Measurements from ENCODE around the gene ZNF730. TPM values are rescaled to one million over a fixed set of nuclear protein-coding genes. Genes with fewer than 3 reads are reported as not detected.
"Not testable (repeated sequence)": the region's sequence is repeated elsewhere in the genome, so short reads cannot be mapped to it uniquely, and the experiment has no call there.

The ZNF730 gene
- total RNA-seq, 1 experiment from 2014 or later = 1.2 TPM

- Histone ChIP-seq H3F3A (ENCODE audit: low read length, unreplicated experiment) (no peaks in the 10 kb centered on the region), H3K36me3 (ENCODE audit: low read depth, low read length) (peaks cover 12% of the 10 kb centered on the region), H3K4me3 (ENCODE audit: low read length) (peak overlapping the region; percentile 75; the same call in 1 of the 2 replicates), H3K9ac (ENCODE audit: low read length) (no peak overlapping the region), H2AFZ (ENCODE audit: low read length) (no peak overlapping the region), H3K4me2 (ENCODE audit: low read length) (peak overlapping the region; percentile 79; the same call in 1 of the 2 replicates), H3K4me1 (ENCODE audit: insufficient read depth, low read length) (no peaks in the 10 kb centered on the region), H3K79me2 (ENCODE audit: low read length) (peaks cover 6% of the 10 kb centered on the region; the same call in 1 of the 2 replicates), H3K9me2 (replicated peaks; ENCODE audit: low read length) (no peaks in the 10 kb centered on the region), H4K20me1 (ENCODE audit: low read length) (no peaks in the 10 kb centered on the region), H3K27ac (ENCODE audit: low read length) (no peak overlapping the region), H3K27me3 (ENCODE audit: low read length) (no peaks in the 10 kb centered on the region), H3K9me3 (ENCODE audit: low read length) (peaks cover 9% of the 10 kb centered on the region)
- no peak for TF ChIP-seq EZH2phosphoT487 (IDR thresholded peaks at IDR 0.05; ENCODE audit: borderline replicate concordance, low read length)
- no peak for TF ChIP-seq EZH2 (IDR thresholded peaks at IDR 0.05; ENCODE audit: low read length, unreplicated experiment)
- TF ChIP-seq, protein P1, sequence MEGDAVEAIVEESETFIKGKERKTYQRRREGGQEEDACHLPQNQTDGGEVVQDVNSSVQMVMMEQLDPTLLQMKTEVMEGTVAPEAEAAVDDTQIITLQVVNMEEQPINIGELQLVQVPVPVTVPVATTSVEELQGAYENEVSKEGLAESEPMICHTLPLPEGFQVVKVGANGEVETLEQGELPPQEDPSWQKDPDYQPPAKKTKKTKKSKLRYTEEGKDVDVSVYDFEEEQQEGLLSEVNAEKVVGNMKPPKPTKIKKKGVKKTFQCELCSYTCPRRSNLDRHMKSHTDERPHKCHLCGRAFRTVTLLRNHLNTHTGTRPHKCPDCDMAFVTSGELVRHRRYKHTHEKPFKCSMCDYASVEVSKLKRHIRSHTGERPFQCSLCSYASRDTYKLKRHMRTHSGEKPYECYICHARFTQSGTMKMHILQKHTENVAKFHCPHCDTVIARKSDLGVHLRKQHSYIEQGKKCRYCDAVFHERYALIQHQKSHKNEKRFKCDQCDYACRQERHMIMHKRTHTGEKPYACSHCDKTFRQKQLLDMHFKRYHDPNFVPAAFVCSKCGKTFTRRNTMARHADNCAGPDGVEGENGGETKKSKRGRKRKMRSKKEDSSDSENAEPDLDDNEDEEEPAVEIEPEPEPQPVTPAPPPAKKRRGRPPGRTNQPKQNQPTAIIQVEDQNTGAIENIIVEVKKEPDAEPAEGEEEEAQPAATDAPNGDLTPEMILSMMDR (conservative IDR thresholded peaks at IDR 0.05; ENCODE audit: low read depth, low read length) = no peak
- DNase-seq (no peak), ATAC-seq (no peak)
- ChIA-PET CTCF (no interaction called here), POLR2A (ENCODE audit: unreplicated experiment) (no interaction called here)
- intact Hi-C loops (cut with micrococcal nuclease) = no loop called here
- no TSS peak for BruUV-seq (replicated peaks)
Measured at GRCh38 chr19:23118400-23118799, 1.6 kb downstream of the ZNF730 start.

DNA sequence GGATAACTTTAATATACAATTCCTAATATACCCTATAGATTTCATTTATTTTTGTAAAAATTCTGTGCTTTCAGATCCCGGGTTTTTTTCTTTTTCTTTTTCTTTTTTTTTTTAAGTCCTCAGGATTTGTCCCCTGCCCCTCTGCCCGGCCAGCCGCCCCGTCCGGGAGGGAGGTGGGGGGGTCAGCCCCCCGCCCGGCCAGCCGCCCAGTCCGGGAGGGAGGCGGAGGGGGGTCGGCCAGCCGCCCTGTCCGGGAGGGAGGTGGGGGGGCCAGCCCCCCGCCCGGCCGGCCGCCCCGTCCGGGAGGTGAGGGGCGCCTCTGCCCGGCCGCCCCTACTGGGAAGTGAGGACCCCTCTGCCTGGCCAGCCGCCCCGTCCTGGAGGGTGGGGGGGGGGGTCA is 17.4 kb downstream of the ZNF730 start:
- intact Hi-C loops (cut with micrococcal nuclease); H3K9me3 ChIP-seq (ENCODE audit: low read length); H3K4me3 ChIP-seq (ENCODE audit: low read length); H3K27me3 ChIP-seq (ENCODE audit: low read length); H3K27ac ChIP-seq (ENCODE audit: low read length); ATAC-seq; H3K4me1 ChIP-seq (ENCODE audit: insufficient read depth, low read length); H2AFZ ChIP-seq (ENCODE audit: low read length); BruUV-seq (replicated peaks); H4K20me1 ChIP-seq (ENCODE audit: low read length); H3F3A ChIP-seq (ENCODE audit: low read length, unreplicated experiment); H3K9me2 ChIP-seq (replicated peaks; ENCODE audit: low read length); DNase-seq; H3K4me2 ChIP-seq (ENCODE audit: low read length); POLR2A ChIA-PET (ENCODE audit: unreplicated experiment); H3K9ac ChIP-seq (ENCODE audit: low read length); CTCF ChIA-PET; H3K79me2 ChIP-seq (ENCODE audit: low read length): not testable (repeated sequence)
- peaks cover 17% of the 10 kb centered on the region for H3K36me3 ChIP-seq (ENCODE audit: low read depth, low read length)

DNA sequence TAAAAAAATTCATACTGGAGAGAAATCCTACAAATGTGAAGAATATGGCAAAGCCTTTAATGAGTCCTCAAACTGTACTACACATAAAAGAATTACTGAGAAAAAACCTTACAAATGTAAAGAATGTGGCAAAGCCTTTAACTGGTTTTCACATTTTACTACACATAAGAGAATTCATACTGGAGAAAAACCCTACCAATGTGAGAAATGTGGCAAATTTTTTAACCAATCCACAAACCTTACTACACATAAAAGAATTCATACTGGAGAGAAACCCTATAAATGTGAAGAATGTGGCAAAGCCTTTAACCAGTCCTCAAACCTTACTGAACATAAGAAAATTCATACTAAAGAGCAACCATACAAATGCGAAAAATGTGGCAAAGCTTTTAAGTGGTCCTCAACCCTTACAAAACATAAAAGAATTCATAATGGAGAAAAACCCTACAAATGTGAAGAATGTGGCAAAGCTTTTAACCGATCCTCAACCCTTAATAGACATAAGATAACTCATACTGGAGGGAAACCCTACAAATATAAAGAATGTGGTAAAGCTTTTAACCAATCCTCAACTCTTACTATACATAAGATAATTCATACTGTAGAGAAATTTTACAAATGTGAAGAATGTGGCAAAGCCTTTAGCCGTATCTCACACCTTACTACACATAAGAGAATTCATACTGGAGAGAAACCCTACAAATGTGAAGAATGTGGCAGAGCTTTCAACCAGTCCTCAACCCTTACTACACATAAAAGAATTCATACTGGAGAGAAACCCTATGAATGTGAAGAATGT is 29.0 kb downstream of the ZNF730 start:
- H3K27me3 ChIP-seq (ENCODE audit: low read length) = no peaks in the 10 kb centered on the region
- H3K9me3 ChIP-seq (ENCODE audit: low read length) = peaks cover 56% of the 10 kb centered on the region
- no peaks in the 10 kb centered on the region for H3F3A ChIP-seq (ENCODE audit: low read length, unreplicated experiment)
- no peak overlapping the region for H3K27ac ChIP-seq (ENCODE audit: low read length)
- ATAC-seq (no peak), DNase-seq (no peak)
- no peaks in the 10 kb centered on the region for H3K9me2 ChIP-seq (replicated peaks; ENCODE audit: low read length)
- no peaks in the 10 kb centered on the region for H3K4me1 ChIP-seq (ENCODE audit: insufficient read depth, low read length)
- H3K9ac ChIP-seq (ENCODE audit: low read length) = no peak overlapping the region
- H2AFZ ChIP-seq (ENCODE audit: low read length) = no peak overlapping the region
- ChIA-PET CTCF (no interaction called here), POLR2A (ENCODE audit: unreplicated experiment) (no interaction called here)
- BruUV-seq (replicated peaks) = no TSS peak
- H3K79me2 ChIP-seq (ENCODE audit: low read length) = no peaks in the 10 kb centered on the region
- intact Hi-C loops (cut with micrococcal nuclease) = no loop called here
- TF ChIP-seq EZH2 (IDR thresholded peaks at IDR 0.05; ENCODE audit: low read length, unreplicated experiment) = no peak
- TF ChIP-seq EZH2phosphoT487 (IDR thresholded peaks at IDR 0.05; ENCODE audit: borderline replicate concordance, low read length) = no peak
- TF ChIP-seq, protein P1 (conservative IDR thresholded peaks at IDR 0.05; ENCODE audit: low read depth, low read length) = no peak
- no peak overlapping the region for H3K4me3 ChIP-seq (ENCODE audit: low read length)
- H4K20me1 ChIP-seq (ENCODE audit: low read length) = no peaks in the 10 kb centered on the region
- peaks cover 45% of the 10 kb centered on the region for H3K36me3 ChIP-seq (ENCODE audit: low read depth, low read length)
- no peak overlapping the region for H3K4me2 ChIP-seq (ENCODE audit: low read length)

All from PC-3 (cell line).